Measurements from ENCODE around the gene ARHGAP28.

GRCh38 chr18:6714010-6714409, 15.5 kb upstream of the ARHGAP28 start:
- TF ChIP-seq CTCF (IDR thresholded peaks at IDR 0.05) (no peak), POLR2A (IDR thresholded peaks at IDR 0.05) (no peak)
